Sciatic nerve (tissue), 2 donors: ENCODE data around the gene MAGI1. TPM values are rescaled to one million over a fixed set of nuclear protein-coding genes. Genes with fewer than 3 reads are reported as not detected.
"Not testable (repeated sequence)": the region's sequence is repeated elsewhere in the genome, so short reads cannot be mapped to it uniquely, and the experiment has no call there.

ENCODE experiments used
- ATAC-seq: fragments of 200-7000 bp; cut with Tn5 transposase; one replicate; pipeline ENCODE4 v1.9.1; 2020; ENCODE audit warnings: mild to moderate bottlenecking, moderate library complexity
- DNase-seq: peaks from one replicate; pipeline ENCODE4 v3.0.0-alpha.2; 2020; ENCODE audit warnings: low spot score
- intact Hi-C: fragments of 100-400 bp; cut with DNase I; formaldehyde crosslinking; loops from one replicate; pipeline ENCODE4 v1.14.2; 2022
- total RNA-seq: library from RNA; stranded (reverse); fragmentation: NEBNext Ultra II Directional; extraction: Animal tissue kit (Norgen Biotek cat#: 25700); gene quantifications from one replicate; pipeline ENCODE4 v1.2.1, GENCODE V29; 2021
- donor health status: DM: no; HTN: no; CAD: no.
- donor health status: DM: no; HTN: no; CAD: no.

Gene MAGI1
- total RNA-seq, 1 donor from 2014 or later, result 64.6 TPM

- ATAC-seq, result no peak
- no peak for DNase-seq
- intact Hi-C loops, result no loop called here
Measured at GRCh38 chr3:65562447-65562846, 476.3 kb downstream of the MAGI1 start.

DNA sequence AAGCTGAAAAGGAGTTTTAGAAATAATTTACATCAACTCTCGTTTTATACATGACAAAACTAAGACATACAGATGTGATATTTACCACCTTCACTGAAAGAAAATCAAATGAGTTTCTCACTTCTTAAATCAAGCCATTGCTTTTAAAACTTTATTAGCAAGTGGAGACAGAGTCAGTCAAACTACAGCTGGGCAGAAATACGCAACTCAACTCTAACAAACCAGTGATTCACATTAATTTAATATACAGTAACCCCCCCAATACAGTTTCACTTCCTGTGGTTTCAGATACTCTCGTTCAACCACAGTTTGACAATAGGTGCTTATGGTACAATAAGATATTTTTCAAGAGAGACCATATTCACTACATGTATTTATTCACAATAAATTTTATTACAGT lies 477.1 kb downstream of the MAGI1 start:
- intact Hi-C loops, result no loop called here
- DNase-seq (no peak), ATAC-seq (no peak)

DNA sequence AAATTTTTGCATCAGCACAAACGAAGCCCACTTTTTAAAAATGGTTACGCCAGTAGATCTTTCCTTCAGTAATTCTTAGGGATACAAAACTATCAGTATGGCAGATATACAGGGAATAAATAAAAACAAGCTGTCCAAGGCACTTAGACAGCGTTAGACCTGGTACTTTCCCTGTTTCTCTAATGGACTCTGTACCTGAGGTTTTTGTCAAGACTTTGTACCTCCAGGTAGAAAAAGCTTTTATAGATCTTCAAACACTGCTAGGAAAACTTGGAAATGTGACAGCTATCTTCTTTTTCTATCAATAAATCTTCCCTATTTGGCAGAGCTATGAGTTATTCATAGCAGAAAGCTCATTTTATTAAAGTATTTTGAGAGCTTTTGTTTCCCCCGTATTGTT lies 477.8 kb downstream of the MAGI1 start:
- DNase-seq (no peak), ATAC-seq (no peak)
- intact Hi-C loops, result no loop called here

- ATAC-seq (no peak), DNase-seq (no peak)
- intact Hi-C loops, result no loop called here
Measured at GRCh38 chr3:65560133-65560532, 478.6 kb downstream of the MAGI1 start.

DNA sequence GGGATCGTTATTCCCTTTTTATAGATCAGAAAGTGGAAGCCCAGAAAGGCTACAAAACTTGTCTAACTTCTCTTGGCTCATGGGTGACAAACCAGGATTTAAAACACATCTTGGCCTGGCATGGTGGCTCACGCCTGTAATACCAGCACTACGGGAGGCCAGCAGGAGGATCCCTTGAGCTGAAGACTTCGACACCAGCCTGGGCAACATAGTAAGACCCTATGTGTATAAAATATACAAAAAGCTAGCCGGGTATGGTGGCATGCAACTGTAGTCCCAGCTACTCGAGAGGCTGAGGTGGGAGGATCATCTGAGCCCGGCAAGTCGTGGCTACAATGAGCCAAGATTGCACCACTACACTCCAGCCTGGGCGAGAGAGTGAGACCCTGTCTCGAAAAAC lies 479.1 kb downstream of the MAGI1 start:
- no peak for ATAC-seq
- no peak for DNase-seq
- intact Hi-C loops, result no loop called here

DNA sequence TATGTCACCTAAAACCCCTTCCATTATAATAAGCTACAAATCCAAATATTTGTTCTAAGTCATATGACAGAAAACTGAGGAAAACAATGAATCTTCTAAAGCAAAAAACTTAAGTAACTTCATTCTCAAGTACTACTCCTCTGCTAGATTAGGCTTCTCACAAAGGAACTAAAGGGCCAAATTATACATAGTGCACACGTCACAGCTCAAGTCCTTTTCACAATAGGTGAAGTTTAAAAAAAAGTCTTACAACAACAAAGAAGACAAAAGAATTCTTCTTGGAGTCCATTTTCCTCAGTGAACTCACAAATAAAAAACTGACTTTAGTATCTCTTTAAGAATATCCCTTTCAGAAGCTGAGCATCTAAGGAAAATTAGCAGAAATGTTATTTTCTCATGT lies 479.9 kb downstream of the MAGI1 start:
- ATAC-seq, result no peak
- intact Hi-C loops, result no loop called here

DNA sequence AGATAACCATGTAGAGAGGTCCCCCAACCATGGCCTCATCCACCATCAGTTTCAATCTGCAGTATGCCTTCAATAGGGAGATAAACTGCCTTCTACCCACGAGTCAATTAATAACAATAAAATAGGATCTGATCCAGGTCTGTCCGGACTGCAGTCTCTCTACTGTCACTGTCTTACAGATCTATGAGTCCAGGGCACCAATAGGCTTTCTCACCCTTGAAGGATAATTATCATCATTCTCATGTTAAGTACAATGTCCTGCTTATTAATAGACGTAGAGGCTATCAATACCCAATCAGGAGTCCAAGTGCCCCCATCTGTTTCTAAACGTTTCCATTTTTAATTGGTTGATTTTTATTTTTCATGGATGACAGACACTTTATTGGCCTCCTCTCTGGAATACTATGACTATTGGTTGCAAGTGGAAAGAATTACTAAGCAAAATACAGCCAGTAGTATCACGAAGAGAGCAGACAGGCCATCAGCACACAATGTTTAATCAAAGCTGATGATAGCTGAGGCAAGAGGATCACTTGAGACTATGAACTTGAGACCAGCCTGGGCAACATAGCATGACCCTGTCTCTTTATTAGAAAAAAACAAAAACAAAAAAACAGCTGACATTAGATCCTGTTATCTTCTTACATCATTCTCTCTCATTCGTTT lies 480.7 kb downstream of the MAGI1 start:
- intact Hi-C loops, result no loop called here
- no peak for DNase-seq
- ATAC-seq, result no peak

More for the DNA sequence above, 479.9 kb downstream of the MAGI1 start:
- DNase-seq, result no peak

DNA sequence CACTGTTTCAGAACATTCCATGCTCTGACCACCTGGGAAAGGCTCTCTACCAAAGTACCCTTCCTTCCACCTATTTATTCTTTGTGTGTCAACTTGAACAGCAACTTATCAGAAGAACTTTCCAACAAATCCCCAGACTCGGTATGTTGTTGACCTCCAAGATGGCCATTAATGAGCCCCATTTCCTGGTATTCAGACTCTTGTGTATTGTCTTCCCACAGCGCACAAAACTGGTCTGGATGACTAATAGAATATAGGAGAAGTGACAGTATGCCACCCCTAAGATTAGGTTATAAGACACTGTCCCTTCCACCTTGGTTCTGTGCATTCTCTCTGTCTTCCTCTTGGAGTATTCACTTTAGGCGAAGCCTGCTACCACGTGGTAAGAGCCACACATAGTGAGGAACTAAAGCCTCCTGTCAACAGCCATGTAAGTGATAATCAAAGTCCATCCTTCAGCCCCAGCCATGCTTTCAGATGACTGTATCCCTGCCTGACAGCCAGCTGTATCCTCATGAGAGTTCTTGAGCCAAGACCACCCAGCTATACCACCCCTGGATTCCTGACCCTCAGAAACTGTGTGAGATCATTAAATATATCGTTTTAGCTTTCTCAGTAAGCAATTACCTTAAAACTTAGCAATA lies 481.7 kb downstream of the MAGI1 start:
- DNase-seq, result no peak
- intact Hi-C loops, result no loop called here
- ATAC-seq, result no peak

DNA sequence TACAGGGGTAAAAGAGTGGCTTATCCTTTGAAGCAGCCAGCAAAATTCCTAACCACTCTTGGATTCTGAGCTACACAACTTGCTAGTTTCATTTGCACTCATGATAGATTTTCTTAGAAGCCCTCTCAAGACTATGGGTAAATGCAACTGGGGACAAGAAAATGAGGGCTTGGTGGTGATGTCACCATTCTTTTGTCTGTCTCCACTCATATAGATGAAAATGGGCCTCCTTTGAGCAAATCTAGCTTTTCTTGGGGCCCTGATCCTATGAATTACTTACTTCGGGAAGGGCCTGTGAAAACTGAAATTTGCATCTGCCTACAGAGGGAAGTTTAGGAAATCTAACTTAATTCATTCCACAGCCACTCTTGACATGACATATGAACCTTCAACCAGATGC lies 486.3 kb downstream of the MAGI1 start:
- DNase-seq, result no peak
- intact Hi-C loops, result no loop called here
- ATAC-seq, result no peak

DNA sequence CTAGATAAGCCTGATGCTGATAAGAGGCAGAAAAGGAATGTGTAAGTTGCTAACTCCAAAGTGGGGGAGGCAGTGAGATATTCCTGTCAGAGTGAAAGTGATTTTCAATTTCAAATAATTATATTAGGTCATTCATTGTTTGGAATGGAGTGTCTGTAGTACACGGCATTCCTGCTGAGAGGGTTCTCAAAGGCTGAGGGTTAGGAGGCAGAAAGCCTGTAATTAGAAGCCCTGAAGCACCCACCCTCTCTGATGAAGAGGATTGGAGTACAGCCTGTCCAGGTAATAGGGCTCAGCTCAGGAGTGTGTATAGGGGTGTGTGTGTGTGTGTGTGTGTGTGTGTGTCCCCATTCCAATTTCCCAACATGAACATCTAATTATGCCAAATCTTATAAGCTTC lies 486.8 kb downstream of the MAGI1 start:
- no peak for ATAC-seq
- intact Hi-C loops, result no loop called here

GRCh38 chr3:65550137-65550536 lies 488.6 kb downstream of the MAGI1 start:
- intact Hi-C loops, result no loop called here
- ATAC-seq, result peak; percentile 27
- no peak for DNase-seq

More for the DNA sequence above, 486.8 kb downstream of the MAGI1 start:
- no peak for DNase-seq

DNA sequence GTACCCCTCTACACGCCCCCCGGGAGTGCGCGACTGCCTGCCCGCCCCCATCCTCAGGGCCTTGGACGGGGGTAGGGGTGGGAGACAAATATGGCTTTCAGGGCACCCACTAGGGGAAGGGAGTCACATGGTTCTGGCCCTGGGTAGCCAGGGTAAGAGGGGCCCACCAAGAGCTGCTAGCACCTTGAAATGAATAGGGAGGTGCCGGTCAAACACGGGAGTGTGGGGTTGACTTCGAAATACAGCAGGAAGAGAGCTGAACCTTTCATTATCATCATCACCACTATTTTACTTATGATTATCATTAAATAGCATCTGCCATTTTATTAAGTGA lies 489.1 kb downstream of the MAGI1 start:
- DNase-seq (no peak), ATAC-seq (no peak)
- intact Hi-C loops, result no loop called here

GRCh38 chr3:65548848-65549625 lies 489.7 kb downstream of the MAGI1 start:
- peak; percentile 62 for ATAC-seq

DNA sequence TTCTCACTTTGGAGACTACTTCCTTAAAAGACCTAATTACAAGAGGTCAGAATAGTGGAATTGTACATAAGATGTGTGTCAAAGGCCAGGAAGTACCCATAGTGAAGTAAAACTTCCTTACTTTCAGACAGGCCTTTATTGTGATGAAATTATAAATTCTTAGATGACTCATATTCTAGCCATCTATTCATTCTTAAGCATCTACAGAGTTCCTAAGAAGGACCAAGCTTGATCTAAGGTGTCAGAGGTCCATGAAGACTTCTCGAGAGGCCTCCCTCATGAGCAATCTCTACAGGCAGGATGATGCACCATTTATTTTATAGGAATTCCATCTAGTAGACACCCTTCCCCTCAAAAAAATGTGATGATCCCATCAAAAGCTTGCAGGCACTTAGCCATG lies 493.3 kb downstream of the MAGI1 start:
- DNase-seq (no peak), ATAC-seq (no peak)
- intact Hi-C loops, result no loop called here

More at GRCh38 chr3:65548848-65549625, 489.7 kb downstream of the MAGI1 start:
- intact Hi-C loops, result no loop called here
- DNase-seq, result no peak

DNA sequence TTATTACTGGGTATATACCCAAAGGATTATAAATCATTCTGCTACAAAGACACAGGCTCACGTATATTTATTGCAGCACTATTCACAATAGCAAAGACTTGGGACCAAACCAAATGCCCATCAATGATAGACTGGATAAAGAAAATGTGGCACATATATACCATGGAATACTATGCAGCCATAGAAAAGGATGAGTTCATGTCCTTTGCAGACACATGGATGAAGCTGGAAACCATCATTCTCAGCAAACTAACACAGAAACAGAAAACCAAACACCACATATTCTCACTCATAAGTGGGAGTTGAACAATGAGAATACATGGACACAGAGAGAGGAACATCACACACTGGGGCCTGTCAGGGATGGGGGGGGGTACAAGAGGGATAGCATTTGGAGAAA lies 495.3 kb downstream of the MAGI1 start:
- DNase-seq, ATAC-seq, intact Hi-C loops: not testable (repeated sequence)

DNA sequence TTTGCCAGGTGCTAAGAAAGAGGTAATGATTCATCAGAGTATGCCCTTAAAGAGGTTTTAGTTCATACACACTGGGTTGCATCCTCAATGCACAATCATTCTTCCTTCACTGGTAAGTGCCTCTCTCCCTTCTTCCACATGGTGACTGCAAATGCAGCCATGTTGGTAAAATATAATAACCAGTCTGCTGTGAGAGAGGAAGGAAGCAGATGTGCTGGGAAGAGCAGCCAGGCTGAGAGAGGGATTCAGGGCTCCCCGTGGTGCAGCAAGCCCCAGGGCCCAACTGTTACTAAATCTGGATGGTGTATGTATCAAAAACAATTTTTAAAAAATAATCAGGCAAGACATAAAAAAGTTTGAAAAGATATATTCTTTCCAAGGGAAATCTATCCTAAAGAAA lies 498.1 kb downstream of the MAGI1 start:
- ATAC-seq (no peak), DNase-seq (no peak)
- intact Hi-C loops, result no loop called here

- intact Hi-C loops, result no loop called here
- no peak for ATAC-seq
- DNase-seq, result no peak
Measured at GRCh38 chr3:65539616-65540015, 499.1 kb downstream of the MAGI1 start.

DNA sequence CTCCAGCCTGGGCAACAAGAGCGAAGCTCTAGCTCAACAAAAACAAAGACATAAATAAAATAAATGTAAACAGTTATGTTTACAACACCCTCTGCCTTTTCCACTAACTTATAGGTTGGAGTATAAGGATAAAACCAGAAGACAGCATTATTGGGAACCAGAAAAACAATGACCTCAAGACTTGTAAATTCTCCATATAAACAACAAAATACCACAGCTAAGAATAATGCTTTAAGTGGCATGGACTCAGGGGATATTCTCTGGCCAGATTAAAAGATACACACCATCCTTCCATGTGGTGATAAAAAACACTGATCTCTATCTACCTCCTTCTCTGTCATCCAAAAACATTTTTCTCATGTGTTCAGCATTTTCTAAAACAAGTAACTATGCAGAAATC lies 500.6 kb downstream of the MAGI1 start:
- ATAC-seq, result no peak
- intact Hi-C loops, result no loop called here
- DNase-seq, result no peak

DNA sequence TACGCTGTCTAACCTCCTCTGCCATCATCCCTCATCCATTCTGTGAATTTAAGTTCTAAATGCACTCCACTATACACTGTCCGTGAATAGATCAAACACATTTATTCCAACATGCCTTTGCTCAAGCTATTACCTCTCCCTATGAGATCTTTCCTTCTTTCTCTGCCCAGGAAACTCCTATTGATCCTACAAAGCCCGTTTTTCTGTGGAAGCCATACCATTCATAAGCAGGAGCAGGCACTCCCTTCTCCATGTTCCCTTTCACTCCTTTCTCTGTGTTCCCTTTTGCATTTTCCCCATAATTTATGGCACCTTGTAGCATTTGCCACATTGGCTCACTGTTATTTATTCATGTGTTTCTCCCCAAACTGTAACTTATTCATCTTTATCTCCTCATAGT lies 501.6 kb downstream of the MAGI1 start:
- no peak for DNase-seq
- intact Hi-C loops, result no loop called here
- ATAC-seq, result no peak

DNA sequence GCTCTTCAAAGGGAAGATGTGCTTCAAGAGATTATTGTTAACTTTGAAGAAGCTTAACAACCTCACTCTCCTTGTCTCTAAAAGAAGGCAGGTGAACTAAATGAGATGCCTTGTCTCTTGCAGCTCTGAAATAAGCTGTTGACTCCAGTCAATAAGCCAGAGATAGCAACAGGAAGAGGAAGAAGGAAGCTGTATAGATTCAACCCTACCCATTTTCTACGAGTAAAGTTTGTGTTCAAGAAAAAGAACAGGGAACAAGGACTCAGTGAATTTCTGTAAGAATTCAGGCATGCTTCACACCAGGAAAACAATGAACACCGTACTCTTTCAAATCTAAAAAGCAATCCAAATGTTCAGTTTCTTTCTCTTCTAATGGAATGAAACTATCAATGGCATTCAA lies 503.5 kb downstream of the MAGI1 start:
- intact Hi-C loops, result no loop called here
- no peak for DNase-seq
- ATAC-seq, result no peak
